ENCODE results near the gene P2RY2.

DNA sequence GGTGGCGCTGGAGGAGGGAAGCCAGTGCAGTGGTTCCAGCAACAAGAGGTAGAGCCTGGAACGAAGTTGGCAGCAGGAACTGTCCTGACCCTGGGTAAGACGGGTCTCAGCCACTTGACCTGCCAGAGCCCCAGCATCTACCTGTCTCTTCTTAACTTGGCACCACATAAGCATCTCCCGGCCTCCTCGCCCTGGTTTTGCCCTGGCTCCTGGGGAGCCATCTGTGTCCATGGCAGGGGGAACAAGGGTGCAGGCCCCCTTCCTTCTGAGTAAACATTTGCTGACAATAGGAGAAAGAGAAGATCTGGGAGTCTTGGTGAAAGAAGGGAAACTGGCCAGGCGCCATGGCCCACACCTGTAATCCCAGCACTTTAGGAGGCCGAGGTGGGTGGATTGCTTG is 12.8 kb downstream of the P2RY2 start:
- TF ChIP-seq EZH2phosphoT487 (IDR thresholded peaks at IDR 0.05; ENCODE audit: borderline replicate concordance, low read depth) (no peak), RCOR1 (IDR thresholded peaks at IDR 0.05; ENCODE audit: low read length) (no peak), RAD21 (IDR thresholded peaks at IDR 0.05; ENCODE audit: low read length) (no peak), POLR2AphosphoS5 (IDR thresholded peaks at IDR 0.05; ENCODE audit: low read depth, low read length) (no peak), FOSL2 (IDR thresholded peaks at IDR 0.05; ENCODE audit: borderline replicate concordance, low read depth) (no peak), JUND (IDR thresholded peaks at IDR 0.05) (no peak), SIN3A (IDR thresholded peaks at IDR 0.05; ENCODE audit: borderline replicate concordance, low read depth, low read length) (no peak)
- TF ChIP-seq, protein P1, sequence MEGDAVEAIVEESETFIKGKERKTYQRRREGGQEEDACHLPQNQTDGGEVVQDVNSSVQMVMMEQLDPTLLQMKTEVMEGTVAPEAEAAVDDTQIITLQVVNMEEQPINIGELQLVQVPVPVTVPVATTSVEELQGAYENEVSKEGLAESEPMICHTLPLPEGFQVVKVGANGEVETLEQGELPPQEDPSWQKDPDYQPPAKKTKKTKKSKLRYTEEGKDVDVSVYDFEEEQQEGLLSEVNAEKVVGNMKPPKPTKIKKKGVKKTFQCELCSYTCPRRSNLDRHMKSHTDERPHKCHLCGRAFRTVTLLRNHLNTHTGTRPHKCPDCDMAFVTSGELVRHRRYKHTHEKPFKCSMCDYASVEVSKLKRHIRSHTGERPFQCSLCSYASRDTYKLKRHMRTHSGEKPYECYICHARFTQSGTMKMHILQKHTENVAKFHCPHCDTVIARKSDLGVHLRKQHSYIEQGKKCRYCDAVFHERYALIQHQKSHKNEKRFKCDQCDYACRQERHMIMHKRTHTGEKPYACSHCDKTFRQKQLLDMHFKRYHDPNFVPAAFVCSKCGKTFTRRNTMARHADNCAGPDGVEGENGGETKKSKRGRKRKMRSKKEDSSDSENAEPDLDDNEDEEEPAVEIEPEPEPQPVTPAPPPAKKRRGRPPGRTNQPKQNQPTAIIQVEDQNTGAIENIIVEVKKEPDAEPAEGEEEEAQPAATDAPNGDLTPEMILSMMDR (IDR thresholded peaks at IDR 0.05), result no peak
